HG03045 (cell line): Measurements from ENCODE around the gene CSNK2A1.
"Not testable (repeated sequence)": the region's sequence is repeated elsewhere in the genome, so short reads cannot be mapped to it uniquely, and the experiment has no call there.

Experiments used
- ATAC-seq: cut with Tn5 transposase; IDR thresholded peaks from one replicate; pipeline ENCODE4 v1.9.1; 2021; ENCODE audit warnings: mild to moderate bottlenecking, moderate library complexity; ENCODE audit not compliant: unreplicated experiment

CSNK2A1 gene

GRCh38 chr20:496126-496696 lies 47.4 kb downstream of the CSNK2A1 start:
- no peak for ATAC-seq

DNA sequence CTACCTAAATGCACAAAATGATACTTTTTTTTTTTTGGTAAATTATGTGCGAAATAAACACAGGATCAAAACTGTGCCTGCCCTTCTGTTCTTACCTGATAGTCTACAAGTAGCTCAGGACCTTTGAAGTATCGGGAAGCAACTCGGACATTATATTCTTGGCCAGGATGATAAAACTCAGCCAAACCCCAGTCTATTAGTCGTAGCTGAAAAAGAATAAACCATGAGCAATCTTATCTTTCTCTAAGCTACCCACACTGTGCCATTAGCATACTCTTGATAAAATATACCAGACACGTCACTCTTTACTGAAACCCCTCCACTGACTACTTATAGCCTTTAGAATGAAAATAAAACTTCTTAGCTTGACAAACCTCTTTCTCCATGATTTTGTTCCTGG lies 51.4 kb downstream of the CSNK2A1 start:
- ATAC-seq, result no peak

DNA sequence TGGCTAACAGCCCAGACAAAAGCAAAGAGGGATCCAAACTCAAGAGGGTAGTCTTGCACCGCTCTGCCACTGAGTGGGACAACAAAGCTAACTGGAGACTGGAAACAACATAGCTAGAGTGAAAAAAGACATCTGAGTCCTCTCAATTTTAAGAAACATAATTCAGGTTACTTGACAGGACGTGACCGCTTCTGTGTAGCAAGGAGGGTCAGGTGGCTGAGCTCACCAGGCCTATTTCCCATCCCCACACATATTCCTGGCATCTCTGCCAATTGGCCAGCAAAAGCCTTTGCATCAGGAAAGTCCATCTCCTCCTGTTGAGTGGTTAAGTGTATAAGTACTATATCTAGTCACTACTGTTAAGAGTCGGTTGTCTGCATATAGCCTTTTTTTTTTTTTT lies 55.9 kb downstream of the CSNK2A1 start:
- ATAC-seq, result no peak

DNA sequence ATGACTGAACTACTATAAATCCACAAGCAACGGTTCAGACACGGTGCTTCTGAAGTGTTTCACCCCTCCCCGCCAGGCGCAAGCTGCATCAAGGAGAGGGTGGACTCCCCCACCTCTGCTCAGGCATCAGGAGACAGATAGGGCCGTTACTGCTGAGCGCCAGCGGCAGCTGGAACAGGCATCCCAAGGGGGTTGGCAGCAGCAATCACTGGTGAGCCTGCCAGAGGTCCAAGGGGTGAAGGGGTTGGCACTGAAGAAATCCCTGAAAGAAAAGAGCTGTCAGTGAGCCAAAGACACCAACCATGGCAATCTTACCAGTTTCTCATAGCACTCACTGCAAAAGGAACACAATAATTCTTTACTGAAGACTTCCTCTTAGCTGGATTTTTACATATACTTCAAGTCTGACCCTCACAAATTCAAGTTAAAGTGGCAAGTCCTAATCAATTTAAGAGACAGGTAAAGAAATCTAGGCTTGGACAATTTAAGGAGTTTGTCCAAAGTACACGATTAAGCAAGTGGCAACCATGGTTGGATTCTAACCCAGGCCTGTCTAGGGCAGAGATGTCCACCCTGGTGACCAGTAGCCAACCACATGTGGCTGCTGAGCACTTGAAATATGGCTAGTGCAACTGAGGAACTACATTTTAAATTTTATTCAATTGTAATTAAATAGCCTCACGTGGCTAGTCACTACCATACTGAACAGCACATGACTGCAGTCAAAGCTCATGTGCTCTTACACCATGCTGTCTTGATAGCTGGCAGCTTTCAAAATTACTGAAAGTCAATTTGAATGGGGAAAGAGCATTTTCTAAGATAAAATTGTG lies 59.6 kb downstream of the CSNK2A1 start:
- ATAC-seq, result no peak

- ATAC-seq, result no peak
Observed at GRCh38 chr20:481167-481566, 62.4 kb downstream of the CSNK2A1 start.

DNA sequence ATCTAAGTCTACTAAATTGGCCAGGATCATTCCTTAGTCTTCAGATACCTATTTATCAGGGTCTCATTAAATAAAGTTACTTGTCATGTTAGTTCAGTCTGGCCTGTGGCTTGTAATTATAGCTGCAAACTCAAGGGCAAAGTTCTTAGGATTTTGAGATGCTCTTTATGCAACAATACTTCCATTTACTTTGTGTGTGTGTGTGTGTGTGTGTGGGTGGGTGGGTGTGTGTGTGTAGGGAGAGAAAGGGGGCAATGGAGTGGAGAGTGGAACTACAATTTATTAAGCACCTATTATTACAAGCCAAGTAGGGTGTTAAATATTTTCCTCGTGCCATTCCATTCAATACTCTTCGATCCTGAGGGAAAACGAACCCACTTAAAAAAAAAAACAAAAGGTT lies 63.5 kb downstream of the CSNK2A1 start:
- no peak for ATAC-seq

DNA sequence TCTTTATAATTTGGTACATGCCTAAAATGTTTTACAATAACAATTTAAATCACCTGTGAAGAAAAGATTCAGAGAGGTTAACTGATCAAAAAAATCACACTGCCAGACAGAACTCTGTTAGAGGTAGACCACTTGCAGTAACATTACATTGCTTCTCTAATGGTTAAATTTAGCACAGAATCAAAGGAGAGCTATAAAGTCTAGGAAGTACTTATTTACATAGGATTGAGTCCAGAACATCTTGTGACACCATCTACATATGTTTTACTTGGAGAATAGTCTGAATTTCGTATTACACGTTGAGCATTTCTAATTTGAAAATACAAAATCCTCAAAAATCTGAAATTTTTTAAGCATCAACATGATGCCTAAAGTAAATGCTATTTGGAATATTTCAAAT lies 64.1 kb downstream of the CSNK2A1 start:
- ATAC-seq, result no peak

DNA sequence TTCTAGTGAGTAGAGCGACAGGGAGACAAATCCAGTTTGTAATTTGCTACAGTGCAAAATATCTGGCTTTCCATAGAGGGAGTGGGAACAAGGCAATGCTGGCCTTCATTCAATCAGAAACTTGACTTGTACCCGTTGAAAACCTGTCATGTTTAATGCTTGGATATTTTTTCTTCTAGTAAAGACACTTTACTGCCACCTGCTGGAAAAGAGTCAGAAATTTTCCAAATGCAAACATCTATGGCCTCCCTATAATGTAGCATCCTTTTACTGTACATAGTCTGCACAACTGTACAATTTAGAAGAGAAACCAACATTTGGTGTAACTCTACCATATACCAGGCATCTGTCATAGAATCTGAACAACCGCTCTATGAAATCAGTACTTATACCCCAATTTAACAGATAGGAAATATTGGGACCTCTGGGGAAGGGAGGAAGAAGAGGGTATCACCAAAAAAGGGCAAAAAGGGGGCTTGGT lies 64.6 kb downstream of the CSNK2A1 start:
- ATAC-seq, result no peak

GRCh38 chr20:478010-478948 lies 65.3 kb downstream of the CSNK2A1 start:
- ATAC-seq, result no peak

- ATAC-seq, result not testable (repeated sequence)
Observed at GRCh38 chr20:476561-477249, 66.9 kb downstream of the CSNK2A1 start.

- no peak for ATAC-seq
Observed at GRCh38 chr20:475463-476357, 67.9 kb downstream of the CSNK2A1 start.

DNA sequence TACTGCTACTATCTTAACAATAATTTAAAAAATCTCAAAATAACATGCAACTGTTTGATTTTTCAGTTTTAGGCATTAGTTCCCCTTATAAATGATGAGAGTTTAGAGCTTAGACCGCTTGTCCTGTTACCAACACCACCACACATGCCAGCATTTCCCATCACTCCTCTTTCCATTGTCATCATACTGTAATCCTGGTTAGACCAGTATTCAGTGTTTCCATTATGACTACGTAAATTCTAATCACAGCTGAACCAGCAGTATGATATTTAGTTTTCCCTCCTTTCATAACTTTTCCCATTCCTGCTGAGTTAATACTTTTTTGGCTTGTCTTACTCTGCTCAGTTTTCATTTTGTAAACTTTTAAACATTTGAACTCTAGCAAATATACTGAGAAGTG lies 69.0 kb downstream of the CSNK2A1 start:
- ATAC-seq, result no peak

DNA sequence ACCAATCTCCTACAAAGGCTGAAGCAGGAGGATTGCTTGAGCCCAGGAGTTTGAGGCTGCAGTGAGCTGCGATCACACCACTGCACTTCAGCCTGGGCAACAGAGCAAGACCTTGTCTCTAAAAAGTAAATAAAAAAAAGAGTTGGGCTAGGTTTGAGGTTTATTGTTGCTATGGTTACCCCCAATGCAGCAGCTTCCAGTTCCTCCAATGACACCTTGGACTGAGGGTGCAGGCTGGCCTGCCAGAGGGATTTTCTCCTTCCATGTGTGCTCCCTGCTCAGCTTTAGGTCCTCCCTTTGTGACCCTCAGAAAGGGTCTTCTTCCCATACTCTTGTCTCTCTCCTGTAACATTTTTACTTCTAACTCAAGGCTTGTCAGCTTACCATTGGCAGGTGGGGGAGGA lies 70.7 kb downstream of the CSNK2A1 start:
- no peak for ATAC-seq

DNA sequence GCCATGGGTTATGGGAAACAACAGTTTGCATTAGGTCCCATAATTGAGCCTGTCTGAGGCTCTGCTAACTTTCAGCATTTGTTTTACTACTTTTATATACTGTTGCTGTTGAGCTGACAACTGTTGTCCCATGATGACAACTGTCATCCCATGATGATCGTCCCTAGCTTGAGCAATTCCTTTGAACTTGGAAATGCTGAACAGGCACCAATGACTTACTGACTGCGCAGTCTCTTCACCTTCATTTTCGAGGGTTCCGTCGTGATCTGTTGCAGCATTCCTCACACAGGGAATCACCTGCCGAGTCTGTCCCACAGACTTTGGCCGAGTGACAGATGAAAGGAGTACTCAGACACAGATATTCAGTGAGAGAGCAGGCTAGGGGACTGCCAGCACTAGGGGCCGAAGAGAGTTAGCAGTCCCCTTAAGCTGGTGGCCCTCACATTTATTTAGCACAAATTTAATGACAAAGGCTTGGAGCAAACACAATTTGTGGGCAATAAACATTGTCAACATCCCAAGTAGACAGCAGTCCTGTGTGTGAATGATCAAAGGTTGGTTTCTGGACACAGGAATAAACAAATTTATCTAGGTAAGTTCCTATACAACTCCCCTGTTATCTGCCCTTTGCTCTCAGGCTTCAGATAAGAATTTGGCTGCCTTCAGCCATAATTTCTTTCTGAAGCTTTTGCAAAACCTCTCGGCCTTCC lies 71.3 kb downstream of the CSNK2A1 start:
- no peak for ATAC-seq

DNA sequence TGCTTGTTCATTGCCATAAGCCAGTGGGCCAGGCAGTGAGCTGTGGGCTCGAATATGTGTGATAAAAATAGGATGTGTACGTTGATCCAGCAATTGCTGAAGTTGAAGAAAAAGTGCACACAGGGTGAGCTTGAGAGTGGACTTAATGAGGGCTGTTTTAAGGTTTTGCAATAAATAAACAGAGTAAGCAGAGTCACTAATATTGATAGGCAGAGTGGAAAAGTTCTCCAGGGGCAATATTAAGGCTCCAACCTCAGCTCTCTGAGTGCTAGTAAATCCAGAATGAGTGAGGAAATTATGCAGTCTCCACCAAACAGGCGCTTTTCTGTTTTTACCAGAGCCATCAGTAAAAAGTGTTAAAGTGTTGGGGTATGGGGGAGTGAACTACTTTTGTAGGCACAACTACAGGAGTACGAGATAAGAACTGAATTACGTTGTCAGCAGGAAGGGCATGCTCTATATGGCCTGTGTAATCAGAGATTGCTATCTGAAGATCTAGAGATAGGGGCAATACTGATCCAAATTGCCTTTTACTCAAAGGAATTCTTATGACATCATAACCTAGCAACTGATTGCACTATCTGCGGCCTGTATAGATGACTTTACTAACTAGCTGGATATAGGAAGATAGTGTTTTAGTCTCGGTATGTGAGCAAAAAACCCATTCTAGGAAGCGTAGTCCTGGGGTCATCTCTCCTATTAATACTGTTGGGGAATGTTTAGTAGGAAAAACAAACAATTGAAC lies 73.7 kb downstream of the CSNK2A1 start:
- ATAC-seq, result no peak

DNA sequence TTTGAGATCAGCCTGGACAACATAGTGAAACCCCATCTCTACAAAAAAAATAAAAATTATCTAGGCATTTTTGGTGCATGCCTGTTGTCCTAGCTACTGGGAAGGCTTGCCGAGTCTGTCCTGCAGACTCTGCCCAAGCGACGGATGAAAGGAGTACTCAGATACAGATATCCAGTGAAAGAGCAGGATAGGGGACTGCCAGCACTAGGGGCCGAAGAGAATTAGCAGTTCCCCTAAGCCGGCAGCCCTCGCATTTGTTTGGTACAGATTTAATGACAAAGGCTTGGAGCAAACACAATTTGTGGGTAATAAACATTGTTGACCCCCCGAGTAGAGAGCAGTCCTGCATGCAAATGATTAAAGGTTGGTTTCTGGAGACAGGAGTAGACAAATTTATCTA lies 75.8 kb downstream of the CSNK2A1 start:
- ATAC-seq, result no peak

GRCh38 chr20:462199-462991 lies 81.2 kb downstream of the CSNK2A1 start, which contains the start of gene TBC1D20:
Gene TBC1D20 (minus strand): TSS chr20:462533. CDS start chr20:462405, 128 bp downstream.
- ATAC-seq, result peak; percentile 95
